CD1c-positive myeloid dendritic cell (primary cell): Measurements from ENCODE around the gene SIM2.

Experiments
- DNase-seq: peaks from one replicate; pipeline ENCODE4 v3.0.0-alpha.2; 2016; ENCODE audit errors: extremely low spot score

The SIM2 gene

DNA sequence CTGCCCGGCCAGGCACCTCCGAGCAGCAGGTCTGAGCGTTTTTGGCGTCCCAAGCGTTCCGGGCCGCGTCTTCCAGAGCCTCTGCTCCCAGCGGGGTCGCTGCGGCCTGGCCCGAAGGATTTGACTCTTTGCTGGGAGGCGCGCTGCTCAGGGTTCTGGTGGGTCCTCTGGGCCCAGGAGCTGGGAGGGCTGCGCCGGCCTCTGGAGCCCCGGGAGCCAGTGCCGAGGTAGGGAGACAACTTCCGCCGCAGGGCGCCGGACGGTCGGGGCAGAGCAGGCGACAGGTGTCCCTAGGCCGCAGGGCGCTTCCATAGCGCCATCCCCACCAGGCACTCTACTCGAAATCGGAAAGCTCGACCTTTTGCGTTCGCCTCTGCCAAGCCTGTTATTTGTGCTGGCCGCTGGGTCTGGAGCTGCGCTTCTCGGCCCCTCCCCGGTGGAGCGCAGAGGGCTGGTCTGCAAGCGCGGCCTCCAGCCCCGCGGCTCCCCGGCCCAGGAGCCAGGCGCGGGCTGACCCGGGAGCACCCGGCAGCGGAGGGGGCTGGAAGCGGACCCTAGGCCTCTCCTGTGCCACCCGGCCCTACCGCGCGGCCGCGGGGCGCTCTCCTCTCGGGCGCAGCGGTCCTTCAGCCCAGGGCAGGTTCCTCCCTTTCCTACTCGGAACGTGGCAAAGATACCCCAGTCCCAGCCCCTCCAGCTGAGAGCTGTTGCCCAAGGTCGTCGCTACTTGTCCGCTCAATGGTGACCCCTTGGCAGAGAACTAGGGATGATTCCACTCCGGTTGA, 2.2 kb downstream of the SIM2 start:
- DNase-seq, result no peak

GRCh38 chr21:36701756-36702621, 3.1 kb downstream of the SIM2 start:
- DNase-seq, result no peak

DNA sequence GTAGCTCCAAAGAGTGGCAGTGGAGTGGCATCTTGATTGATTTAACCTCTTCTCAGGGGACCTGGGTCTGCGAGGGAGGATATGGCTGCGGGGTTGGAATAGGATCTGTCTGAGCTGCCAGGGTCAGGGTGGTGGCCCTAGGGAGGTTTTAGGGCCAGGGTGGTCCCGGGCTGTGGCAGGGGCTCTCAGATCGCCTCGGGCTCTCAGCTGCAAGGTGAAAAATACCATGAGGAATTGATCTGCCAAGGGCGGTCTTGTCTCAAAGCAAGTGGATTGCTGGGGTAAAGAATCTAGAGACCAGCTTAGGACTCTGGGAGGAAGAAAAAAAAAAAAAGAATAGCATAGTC, 3.7 kb downstream of the SIM2 start:
- DNase-seq, result no peak

- no peak for DNase-seq
Observed at GRCh38 chr21:36703123-36703522, 4.2 kb downstream of the SIM2 start.

DNA sequence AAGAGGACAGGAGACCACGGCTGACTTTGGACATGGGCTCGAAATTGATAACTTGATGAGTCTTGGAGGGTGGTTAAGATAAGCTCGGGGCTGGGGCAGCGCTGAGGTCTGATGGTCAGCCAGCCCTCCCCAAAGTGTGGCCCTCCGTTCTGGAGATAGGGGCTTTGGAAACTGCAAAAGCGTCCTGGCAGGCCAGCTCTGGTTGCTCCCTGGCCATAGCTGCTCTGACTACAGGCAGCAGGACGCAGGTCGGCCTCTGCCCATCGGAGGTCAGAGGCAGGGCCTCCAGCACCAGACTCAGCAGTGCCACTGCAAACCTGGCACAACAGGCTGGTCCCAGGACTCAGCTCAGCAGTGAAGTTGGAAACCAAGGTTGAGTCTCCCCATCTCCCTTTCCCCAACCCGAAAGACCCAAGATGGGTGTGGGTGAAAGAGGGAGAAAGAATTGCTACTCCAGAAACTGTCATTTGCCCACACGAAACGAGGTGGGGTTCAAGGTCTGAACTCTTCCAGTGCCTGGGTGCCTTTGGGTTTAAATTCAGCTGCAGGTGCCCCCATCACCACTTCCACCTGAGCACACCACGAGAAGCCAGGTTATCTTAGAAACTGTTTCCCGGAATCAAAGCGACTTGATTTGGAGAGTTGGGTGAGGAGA, 4.8 kb downstream of the SIM2 start:
- DNase-seq, result no peak

DNA sequence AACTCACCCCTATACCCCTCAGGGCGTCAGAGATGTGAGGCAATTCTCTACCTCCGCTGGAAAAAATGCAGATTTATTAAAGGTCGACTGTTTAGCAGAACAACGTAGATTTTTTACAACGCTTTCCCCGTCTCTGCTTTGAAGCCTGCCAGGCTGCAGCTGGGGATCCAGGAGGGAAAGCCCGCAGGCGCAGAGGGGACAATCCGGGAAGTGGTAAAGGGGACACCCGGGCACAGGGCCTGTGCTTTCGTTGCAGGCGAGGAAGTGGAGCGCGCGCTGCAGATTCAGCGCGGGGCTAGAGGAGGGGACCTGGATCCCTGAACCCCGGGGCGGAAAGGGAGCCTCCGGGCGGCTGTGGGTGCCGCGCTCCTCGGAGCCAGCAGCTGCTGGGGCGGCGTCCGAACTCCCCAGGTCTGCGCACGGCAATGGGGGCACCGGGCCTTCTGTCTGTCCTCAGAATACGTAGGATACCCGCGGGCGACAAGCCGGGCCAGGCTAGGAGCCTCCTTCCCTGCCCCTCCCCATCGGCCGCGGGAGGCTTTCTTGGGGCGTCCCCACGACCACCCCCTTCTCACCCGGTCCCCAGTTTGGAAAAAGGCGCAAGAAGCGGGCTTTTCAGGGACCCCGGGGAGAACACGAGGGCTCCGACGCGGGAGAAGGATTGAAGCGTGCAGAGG, 5.5 kb downstream of the SIM2 start:
- DNase-seq, result no peak

DNA sequence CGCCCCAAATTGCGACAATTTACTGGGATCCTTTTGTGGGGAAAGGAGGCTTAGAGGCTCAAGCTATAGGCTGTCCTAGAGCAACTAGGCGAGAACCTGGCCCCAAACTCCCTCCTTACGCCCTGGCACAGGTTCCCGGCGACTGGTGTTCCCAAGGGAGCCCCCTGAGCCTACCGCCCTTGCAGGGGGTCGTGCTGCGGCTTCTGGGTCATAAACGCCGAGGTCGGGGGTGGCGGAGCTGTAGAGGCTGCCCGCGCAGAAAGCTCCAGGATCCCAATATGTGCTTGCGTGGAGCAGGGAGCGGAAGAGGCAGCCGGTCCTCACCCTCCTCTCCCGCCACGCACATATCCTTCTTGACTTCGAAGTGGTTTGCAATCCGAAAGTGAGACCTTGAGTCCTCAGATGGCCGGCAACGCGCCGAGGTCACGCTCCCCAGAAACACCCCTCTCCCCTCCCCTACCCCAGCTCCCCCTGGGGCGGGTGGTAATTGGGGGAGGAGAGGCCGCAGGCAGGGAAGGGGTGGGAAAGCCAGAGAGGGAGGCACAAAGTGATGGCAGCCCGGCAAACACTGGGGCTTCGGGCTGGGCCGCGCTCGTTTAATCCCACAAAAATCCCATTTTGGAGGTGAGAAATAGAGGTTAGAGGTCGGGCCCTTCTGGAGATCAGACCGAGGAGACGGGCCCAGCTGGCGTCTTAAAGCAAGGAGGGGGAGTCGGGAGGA, 6.2 kb downstream of the SIM2 start:
- DNase-seq, result no peak

DNA sequence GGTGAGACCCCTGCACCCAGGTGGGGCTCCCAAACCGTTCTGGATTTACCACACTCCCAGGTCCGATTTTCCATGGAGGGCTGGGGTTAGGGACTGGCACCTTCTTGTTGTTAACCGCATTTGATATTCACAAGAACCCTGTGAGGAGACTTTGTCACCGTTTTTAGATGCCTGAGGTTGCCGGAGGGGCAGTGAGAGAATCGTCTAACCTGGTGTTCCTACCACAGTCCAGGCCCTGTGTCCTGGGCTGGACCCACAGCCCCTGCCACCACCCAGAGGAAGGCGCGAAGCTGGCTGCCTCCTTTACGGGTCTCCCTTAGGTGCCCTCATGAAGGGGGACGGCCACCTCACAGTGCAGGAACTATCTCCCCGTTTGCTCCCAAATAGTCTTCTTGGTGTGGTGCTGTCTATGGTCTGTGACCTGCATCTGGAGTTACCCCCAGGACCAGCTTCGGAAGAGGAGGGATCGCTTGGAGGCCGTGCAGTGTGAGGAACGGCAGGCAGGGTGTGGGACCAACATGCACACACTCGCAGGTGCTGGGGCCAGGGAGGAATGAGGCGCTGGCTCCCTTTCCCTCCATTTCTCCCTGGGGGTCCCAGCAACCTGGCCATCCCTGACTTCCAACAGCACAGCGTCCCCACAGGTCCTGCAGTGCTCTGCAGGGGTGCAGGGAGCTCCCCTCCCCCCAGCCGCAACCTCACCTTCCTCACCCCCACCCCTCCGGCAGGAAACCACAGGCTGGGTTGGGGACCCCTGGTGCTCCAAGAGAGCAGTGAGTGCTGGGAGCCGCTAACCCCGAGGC, 7.0 kb downstream of the SIM2 start:
- no peak for DNase-seq

- no peak for DNase-seq
Observed at GRCh38 chr21:36706482-36706852, 7.6 kb downstream of the SIM2 start.

DNA sequence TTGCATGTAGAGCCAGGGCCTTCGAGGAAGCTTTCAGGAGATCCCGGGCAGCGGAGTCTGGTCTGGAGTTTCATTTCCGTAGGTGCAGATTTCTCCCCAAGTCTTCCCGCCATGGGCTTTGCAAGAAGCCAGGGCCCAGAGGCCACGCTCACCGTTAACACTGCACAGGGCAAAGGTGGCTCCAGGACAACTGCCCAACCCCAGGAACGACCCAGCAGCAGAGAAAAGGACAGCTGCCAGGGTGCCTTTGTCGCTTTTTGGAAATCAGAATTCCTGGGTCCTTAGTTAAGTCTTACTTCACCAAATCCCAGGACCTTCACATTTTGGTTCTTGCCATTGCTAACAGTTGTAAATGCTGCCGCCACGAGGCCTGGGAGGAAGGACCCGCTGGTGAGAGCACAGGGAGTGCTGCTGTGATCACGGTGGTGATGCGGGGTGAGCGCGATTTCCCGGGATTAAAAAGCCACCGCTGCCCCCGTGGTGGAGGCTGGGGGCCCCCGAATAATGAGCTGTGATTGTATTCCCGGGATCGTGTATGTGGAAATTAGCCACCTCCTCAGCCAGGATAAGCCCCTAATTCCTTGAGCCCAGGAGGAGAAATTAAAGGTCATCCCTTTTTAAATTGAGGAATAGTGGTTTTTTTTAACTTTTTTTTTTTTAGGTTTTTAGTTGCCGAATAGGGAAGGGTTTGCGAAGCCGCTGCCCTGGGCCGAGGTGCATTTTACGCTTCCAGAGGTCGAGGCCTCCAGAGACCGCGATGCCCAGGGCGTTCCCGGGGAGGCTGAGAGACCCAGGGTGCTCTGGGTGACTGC, 8.2 kb downstream of the SIM2 start:
- no peak for DNase-seq

DNA sequence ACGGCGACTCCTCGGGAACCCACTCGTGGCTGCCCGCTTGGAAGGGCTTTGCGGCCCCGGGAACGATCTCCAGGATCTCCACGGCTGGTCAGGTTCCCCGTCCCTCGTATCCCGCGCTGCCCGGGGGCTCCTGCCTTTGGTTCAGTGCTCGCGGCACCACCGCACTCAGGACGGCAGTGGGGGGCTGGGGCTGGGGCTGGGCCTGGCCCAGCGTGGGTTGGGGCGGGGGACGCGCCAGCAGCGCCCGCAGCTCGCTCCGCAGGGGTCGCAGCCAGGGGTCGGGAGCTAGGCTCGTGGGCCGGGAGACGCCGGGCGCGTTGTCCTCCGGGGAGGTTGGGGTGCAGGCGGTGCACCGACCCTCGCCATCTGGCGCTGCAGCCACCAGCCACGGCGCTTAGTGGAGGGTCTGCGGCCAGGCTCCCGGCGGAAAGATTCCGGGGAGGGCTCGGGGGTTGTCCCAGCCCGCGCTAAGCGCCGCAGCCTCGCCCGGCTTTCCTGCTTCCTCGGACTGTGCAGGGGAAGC, 8.9 kb downstream of the SIM2 start:
- DNase-seq, result no peak

- no peak for DNase-seq
Observed at GRCh38 chr21:36708286-36709029, 9.5 kb downstream of the SIM2 start.

DNA sequence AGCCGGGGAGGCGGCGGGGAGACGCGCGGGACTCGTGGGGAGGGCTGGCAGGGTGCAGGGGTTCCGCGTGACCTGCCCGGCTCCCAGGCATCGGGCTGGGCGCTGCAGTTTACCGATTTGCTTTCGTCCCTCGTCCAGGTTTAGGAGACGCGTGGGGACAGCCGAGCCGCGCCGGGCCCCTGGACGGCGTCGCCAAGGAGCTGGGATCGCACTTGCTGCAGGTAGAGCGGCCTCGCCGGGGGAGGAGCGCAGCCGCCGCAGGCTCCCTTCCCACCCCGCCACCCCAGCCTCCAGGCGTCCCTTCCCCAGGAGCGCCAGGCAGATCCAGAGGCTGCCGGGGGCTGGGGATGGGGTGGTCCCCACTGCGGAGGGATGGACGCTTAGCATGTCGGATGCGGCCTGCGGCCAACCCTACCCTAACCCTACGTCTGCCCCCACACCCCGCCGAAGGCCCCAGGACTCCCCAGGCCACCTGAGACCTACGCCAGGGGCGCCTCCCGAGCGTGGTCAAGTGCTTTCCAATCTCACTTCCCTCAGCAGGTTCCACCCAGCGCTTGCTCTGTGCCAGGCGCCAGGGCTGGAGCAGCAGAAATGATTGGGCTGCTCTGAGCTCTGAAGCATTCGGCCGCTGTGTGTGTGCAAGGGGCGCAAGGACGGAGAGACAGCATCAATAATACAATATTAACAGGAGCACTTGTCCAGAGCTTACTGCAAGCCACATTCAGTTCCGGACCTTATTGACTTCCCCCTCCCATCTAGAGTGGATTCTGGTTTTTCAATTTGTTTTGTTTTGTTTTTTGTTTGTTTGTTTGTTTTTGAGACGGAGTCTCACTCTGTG, 10.3 kb downstream of the SIM2 start:
- DNase-seq, result no peak

- no peak for DNase-seq
Observed at GRCh38 chr21:36709868-36710728, 11.2 kb downstream of the SIM2 start.

GRCh38 chr21:36710729-36711048, 11.8 kb downstream of the SIM2 start:
- peak; percentile 25 for DNase-seq

GRCh38 chr21:36713746-36714145, 14.8 kb downstream of the SIM2 start:
- no peak for DNase-seq

DNA sequence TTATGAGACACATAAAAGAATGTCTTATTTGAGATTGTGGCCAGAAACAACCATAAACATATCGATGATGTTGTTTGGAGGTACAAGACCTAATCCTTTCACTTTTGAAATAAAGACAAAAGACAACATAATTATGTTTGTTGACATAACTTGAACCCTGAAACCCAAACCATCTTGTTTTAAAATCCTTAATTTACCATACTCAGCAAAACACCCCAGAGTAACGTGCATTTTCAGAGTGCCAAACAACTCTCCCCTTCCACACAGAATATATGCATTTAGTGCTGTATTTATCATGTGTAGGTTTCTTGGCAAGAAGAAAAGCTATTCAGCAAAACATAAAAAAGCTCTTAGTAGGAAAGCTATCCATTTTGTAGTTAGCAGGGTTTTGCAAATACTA, 17.5 kb downstream of the SIM2 start:
- no peak for DNase-seq
